ENCODE data around the gene SEC61A2. TPM values are rescaled to one million over a fixed set of nuclear protein-coding genes. Genes with fewer than 3 reads are reported as not detected.

The SEC61A2 gene
- total RNA-seq, 1 donor = 16.0 TPM

DNA sequence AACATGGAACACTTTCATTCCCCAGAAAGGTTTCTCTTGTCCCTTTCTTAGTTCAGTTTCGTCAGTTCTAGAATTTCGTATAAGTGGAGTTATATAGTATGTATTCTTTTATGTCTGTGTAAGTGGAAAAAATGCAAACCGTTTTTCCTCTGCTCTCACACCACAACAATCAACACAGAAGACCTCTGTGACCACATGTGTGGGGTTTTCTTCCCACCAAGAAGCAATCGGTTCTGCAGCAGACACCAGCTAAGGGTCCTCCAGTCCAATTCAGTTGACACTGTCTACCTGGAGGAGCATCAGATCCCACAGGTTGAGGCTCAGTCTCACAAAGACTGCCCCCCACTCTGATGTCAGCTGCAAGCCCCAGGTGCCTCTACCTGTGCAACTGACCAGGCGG is 72.7 kb downstream of the SEC61A2 start:
- TF ChIP-seq, protein P1, sequence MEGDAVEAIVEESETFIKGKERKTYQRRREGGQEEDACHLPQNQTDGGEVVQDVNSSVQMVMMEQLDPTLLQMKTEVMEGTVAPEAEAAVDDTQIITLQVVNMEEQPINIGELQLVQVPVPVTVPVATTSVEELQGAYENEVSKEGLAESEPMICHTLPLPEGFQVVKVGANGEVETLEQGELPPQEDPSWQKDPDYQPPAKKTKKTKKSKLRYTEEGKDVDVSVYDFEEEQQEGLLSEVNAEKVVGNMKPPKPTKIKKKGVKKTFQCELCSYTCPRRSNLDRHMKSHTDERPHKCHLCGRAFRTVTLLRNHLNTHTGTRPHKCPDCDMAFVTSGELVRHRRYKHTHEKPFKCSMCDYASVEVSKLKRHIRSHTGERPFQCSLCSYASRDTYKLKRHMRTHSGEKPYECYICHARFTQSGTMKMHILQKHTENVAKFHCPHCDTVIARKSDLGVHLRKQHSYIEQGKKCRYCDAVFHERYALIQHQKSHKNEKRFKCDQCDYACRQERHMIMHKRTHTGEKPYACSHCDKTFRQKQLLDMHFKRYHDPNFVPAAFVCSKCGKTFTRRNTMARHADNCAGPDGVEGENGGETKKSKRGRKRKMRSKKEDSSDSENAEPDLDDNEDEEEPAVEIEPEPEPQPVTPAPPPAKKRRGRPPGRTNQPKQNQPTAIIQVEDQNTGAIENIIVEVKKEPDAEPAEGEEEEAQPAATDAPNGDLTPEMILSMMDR (IDR thresholded peaks at IDR 0.05; ENCODE audit: insufficient read depth, low read depth, low read length) = no peak
- DNase-seq (ENCODE audit: low read depth) = no peak

DNA sequence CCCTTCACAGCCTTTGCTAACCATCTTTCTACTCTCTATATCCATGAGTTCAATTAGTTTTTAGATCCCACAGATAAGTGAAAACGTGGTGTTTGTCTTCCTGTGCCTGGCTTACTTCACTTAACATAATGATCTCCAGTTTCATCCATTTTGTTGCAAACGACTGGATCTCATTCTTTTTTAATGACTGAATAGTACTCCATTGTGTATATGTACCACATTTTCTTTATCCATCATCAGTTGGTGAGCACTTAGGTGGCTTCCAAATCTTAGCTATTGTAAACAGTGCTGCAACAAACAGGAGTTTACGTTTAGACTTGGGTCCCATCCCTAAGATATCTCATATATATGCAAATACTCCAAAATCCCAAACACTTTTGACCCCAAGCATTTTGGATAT is 75.6 kb downstream of the SEC61A2 start:
- no peak for DNase-seq (ENCODE audit: low read depth)
- TF ChIP-seq, protein P1 (IDR thresholded peaks at IDR 0.05; ENCODE audit: insufficient read depth, low read depth, low read length) = no peak
- no peak overlapping the region for H3K4me3 ChIP-seq (ENCODE audit: low read depth, low read length)

More for the DNA sequence above, 72.7 kb downstream of the SEC61A2 start:
- no peak overlapping the region for H3K4me3 ChIP-seq (ENCODE audit: low read depth, low read length)

DNA sequence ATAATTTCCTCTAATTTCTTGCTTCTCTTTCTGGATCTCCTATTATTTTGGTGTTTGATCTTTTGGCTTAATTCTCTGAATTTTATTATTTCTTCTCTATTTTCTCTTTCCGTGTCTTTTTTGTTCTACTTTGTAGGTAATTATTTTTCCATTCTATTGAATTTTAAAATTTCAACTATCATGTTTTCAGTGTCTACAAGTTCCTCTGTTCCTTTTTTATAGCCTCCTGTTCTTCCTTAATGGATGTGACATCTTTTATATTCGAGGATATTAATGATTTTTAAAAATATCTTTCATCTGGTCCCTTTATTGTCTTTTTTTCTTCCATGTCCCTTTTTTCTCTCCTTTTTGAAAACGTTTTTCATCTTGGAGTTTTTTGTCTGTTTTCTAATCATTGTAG is 77.6 kb downstream of the SEC61A2 start:
- DNase-seq (ENCODE audit: low read depth) = no peak
- TF ChIP-seq, protein P1 (IDR thresholded peaks at IDR 0.05; ENCODE audit: insufficient read depth, low read depth, low read length) = no peak

GRCh38 chr10:12208460-12208859 is 79.0 kb downstream of the SEC61A2 start:
- no peak for DNase-seq (ENCODE audit: low read depth)
- H3K4me3 ChIP-seq (ENCODE audit: low read depth, low read length) = no peak overlapping the region
- TF ChIP-seq, protein P1 (IDR thresholded peaks at IDR 0.05; ENCODE audit: insufficient read depth, low read depth, low read length) = no peak

More for the DNA sequence above, 77.6 kb downstream of the SEC61A2 start:
- no peak overlapping the region for H3K4me3 ChIP-seq (ENCODE audit: low read depth, low read length)

GRCh38 chr10:12212454-12212853 is 83.0 kb downstream of the SEC61A2 start:
- DNase-seq (ENCODE audit: low read depth) = no peak
- TF ChIP-seq, protein P1 (IDR thresholded peaks at IDR 0.05; ENCODE audit: insufficient read depth, low read depth, low read length) = no peak
- H3K4me3 ChIP-seq (ENCODE audit: low read depth, low read length) = no peak overlapping the region

GRCh38 chr10:12213621-12214020 is 84.1 kb downstream of the SEC61A2 start:
- no peak for DNase-seq (ENCODE audit: low read depth)
- H3K4me3 ChIP-seq (ENCODE audit: low read depth, low read length) = no peak overlapping the region
- TF ChIP-seq, protein P1 (IDR thresholded peaks at IDR 0.05; ENCODE audit: insufficient read depth, low read depth, low read length) = no peak

DNA sequence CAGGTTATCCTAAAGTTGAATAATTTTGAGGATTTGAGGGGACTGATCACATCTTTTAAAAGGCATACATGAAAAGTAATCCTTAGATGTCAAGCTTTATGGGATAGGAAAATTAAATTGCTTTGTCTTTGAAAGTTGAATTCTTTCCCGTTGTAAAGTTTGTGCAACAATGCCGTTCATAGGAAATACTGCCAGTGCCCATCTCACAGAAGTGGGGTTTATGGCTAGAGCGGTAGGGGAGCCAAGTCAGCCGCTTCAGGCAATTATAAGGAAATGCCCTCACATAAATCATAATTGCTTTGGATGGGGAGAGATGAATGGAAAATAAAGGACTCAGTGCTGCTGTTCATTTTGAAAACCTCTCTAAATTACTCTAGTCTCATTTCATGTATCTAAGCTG is 84.6 kb downstream of the SEC61A2 start:
- TF ChIP-seq, protein P1 (IDR thresholded peaks at IDR 0.05; ENCODE audit: insufficient read depth, low read depth, low read length) = no peak
- DNase-seq (ENCODE audit: low read depth) = no peak
- no peak overlapping the region for H3K4me3 ChIP-seq (ENCODE audit: low read depth, low read length)

Measured in fibroblast of villous mesenchyme (primary cell).